Motor neuron (in vitro differentiated cells): ENCODE results near the gene FRMD5. TPM values are rescaled to one million over a fixed set of nuclear protein-coding genes. Genes with fewer than 3 reads are reported as not detected.

Experiments
- ATAC-seq, 8 experiments: fragments of 200-7000 bp; cut with Tn5 transposase; replicated peaks in 6 of 8; 2 replicates each; pipeline ENCODE4 v1.8.0; 2021; ENCODE audit warnings: mild to moderate bottlenecking in 8 of 8, moderate library complexity in 8 of 8
- H3K27ac ChIP-seq, 2 donors: fragments of 250-450 bp; sonication (Bioruptor Pico); 2 replicates each; pipeline ENCODE4 v1.9.0; 2021; ENCODE audit warnings: antibody characterized with exemption in 2 of 2, mild to moderate bottlenecking in 2 of 2, moderate library complexity in 1 of 2
- H3K4me1 ChIP-seq, 2 donors: fragments of 250-450 bp; sonication (Bioruptor Pico); replicated peaks in 1 of 2; 2 replicates each; pipeline ENCODE4 v1.6.1; 2021; ENCODE audit warnings: antibody characterized with exemption in 2 of 2, mild to moderate bottlenecking in 2 of 2, moderate library complexity in 1 of 2
- H3K4me3 ChIP-seq, 5 donors: fragments of 250-450 bp; sonication (Bioruptor Pico); 2 replicates each; pipeline ENCODE4 v1.9.0; 2021; ENCODE audit warnings: antibody characterized with exemption in 5 of 5, mild to moderate bottlenecking in 5 of 5, moderate library complexity in 4 of 5
- WGBS, 10 experiments: fragments of 450-650 bp; shearing (Covaris generic); methylation state at CpG; one replicate each; pipeline ENCODE4 v1.0.0; 2022; 5-methylcytosine and 5-hydroxymethylcytosine counted together
- in situ Hi-C, 9 experiments: fragments of 400-800 bp; cut with MboI; loops; one replicate each; pipeline ENCODE4 v1.15.0; 2021; ENCODE audit warnings: low sequenced_read_pairs in 9 of 9, low pct_unique_long_range_greater_than_20kb in 2 of 9; ENCODE audit not compliant: unreplicated experiment in 9 of 9
- total RNA-seq, 8 experiments: library from RNA; unstranded; fragments of 300-600 nt; gene quantifications; 2 replicates each; pipeline versions ENCODE4 v1.2.3 to v1.2.4, GENCODE V29; 2022

The FRMD5 gene
- total RNA-seq, 8 experiments from 2014 or later: 0.31 to 22.5 (median 16.1) TPM

DNA sequence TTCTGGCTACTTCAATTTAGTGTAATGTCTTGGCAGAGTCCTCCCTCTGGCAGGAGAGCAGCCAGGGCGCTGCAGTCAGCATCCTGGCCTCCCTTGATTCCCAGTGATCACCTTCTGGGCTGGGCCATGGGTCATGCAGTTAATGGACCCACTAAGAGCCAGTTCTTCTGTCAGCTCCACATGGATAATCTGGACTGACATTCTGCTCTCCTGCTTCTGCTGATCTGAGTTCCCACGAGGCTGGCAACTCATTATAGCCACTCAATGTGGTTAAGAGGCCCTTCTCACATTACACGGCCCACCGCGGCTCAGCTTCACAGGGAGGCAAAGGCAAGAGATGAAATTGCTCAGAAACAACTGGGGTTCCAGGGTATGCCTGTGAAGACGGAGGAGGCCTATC, 274.3 kb downstream of the FRMD5 start:
- no peak overlapping the region for H3K27ac ChIP-seq
- no peak for ATAC-seq
- no peaks in the 10 kb centered on the region for H3K4me1 ChIP-seq
- no peak overlapping the region for H3K4me3 ChIP-seq
- 33 to 100% (median 72%) methylated on average over 1 to 6 of the region's 6 CpGs; no CpG with 5 or more reads in 1 of the 10 experiments for WGBS, 10 experiments
- in situ Hi-C loops: loop anchor here in 8 of 9 experiments (25.0 kb wide), 2 partner anchors 141 to 291 kb away; no protein-coding TSS in a partner anchor

DNA sequence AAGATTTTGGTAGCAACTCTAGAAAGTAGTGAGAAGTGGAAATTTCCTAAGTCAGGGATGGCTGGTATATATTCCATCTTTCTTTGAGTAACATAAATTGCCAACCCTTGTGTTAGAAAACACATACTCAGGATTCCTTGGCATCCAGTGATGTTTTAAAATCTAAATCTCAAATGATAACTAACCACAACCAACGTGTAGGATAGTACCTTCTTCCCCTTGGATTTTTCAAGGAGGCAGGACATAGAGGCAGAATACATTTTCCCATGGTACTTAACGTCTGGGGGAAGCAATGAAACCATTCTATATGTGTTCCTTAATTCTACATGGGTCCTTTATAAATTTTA, 274.8 kb downstream of the FRMD5 start:
- no peaks in the 10 kb centered on the region for H3K4me1 ChIP-seq
- WGBS, 10 experiments: 17 to 83% (median 71%) methylated on average over 1 to 2 of the region's 2 CpGs; no CpG with 5 or more reads in 2 of the 10 experiments
- no peak for ATAC-seq
- in situ Hi-C loops: loop anchor here in 8 of 9 experiments (25.0 kb wide), 2 partner anchors 142 to 292 kb away; no protein-coding TSS in a partner anchor
- no peak overlapping the region for H3K4me3 ChIP-seq
- H3K27ac ChIP-seq: no peak overlapping the region

GRCh38 chr15:43919540-43920253, 275.4 kb downstream of the FRMD5 start:
- in situ Hi-C loops: loop anchor here in 8 of 9 experiments (25.0 kb wide), 2 partner anchors 143 to 293 kb away; no protein-coding TSS in a partner anchor
- no peaks in the 10 kb centered on the region for H3K4me1 ChIP-seq
- H3K27ac ChIP-seq: no peak overlapping the region
- 33 to 100% (median 77%) methylated on average over 1 to 5 of the region's 5 CpGs; no CpG with 5 or more reads in 1 of the 10 experiments for WGBS, 10 experiments
- H3K4me3 ChIP-seq: no peak overlapping the region
- ATAC-seq: peak in 3 of 8 experiments; percentile 43 to 85 (median 84)

GRCh38 chr15:43918717-43919116, 276.4 kb downstream of the FRMD5 start:
- no peak for ATAC-seq
- 71 to 100% (median 97%) methylated on average over 1 to 5 of the region's 6 CpGs; no CpG with 5 or more reads in 2 of the 10 experiments for WGBS, 10 experiments
- in situ Hi-C loops: loop anchor here in 8 of 9 experiments (25.0 kb wide), 2 partner anchors 144 to 294 kb away; no protein-coding TSS in a partner anchor
- H3K4me3 ChIP-seq: no peak overlapping the region
- no peaks in the 10 kb centered on the region for H3K4me1 ChIP-seq
- H3K27ac ChIP-seq: no peak overlapping the region

DNA sequence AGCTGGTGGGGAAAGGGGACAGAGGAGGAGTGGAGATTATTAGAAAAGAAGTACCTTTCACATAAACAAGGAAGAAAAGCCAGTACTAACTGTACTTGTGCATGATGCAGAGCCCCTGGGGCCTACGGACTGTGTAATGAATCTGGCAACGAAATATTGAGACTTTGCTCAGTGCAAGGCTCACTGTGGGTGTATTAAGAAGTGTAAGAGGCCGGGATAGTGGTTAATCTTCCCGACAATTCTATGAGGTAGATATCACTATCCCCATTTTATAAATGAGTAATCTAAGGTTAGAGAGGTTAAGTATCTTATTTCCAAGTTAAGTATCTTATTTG, 278.8 kb downstream of the FRMD5 start:
- Histone ChIP-seq H3K27ac (no peak overlapping the region), H3K4me1 (no peaks in the 10 kb centered on the region), H3K4me3 (no peak overlapping the region)
- WGBS, 10 experiments: 79 to 100% (median 100%) methylated on average over 1 to 4 of the region's 4 CpGs; no CpG with 5 or more reads in 2 of the 10 experiments
- in situ Hi-C loops: loop anchor here in 8 of 9 experiments (25.0 kb wide), 2 partner anchors 146 to 296 kb away; no protein-coding TSS in a partner anchor
- no peak for ATAC-seq

DNA sequence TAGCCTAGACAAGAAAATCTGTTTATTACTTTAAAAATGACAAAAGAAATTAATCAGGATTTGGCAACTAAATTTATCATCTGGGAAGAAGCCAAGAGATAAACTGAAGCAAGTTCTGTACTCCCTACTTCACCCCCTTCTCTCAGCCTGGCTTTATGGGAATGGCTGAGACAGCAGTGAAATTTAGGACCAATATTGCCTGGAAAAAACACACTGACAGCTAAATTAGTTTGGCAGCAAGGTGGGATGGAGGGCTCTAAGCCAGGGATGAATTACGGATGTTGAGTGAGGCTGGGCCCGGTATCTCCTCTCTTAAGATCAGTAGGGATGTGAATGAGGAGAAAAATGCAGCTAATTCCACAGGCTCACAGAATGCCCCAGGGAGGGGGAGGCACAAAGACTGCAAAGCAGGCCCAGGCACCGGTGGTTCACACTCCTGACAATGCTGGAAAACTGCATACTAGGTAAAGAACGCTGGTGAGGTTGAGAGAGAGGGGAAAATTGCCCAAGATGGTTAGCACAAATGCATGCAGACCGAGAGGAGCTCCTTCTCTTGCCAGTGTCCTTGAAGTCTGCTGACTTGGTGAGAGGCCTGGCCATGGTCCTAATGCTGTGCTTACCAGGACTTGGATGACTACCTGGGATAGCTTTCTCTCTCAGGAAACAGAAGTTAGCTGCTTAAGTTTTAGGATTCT, 279.3 kb downstream of the FRMD5 start:
- H3K4me1 ChIP-seq: no peaks in the 10 kb centered on the region
- in situ Hi-C loops: loop anchor here in 8 of 9 experiments (25.0 kb wide), 2 partner anchors 147 to 297 kb away; no protein-coding TSS in a partner anchor
- WGBS, 10 experiments: 20 to 82% (median 56%) methylated on average over 1 to 5 of the region's 5 CpGs; no CpG with 5 or more reads in 4 of the 10 experiments
- no peak overlapping the region for H3K27ac ChIP-seq
- H3K4me3 ChIP-seq: no peak overlapping the region
- ATAC-seq: no peak

DNA sequence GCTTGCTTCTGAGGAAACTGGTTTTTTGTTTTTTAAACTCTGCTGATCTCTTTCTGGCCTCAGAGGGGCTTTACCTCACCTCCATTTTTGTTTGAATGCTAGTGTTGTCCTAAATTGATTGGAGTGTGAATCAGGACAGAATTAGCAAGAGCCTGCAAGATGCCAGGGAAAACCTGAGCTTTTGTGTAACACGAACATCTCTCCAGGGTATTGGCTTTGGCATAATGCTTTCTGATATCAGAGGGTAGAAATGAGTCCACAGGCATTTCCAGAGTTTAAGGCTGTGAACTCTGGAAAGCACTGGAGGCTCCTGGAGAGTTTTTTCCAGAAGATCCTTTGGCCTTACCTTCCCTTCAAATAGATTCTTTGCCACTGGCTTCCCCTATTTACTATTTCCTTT, 281.1 kb downstream of the FRMD5 start:
- Histone ChIP-seq H3K27ac (no peak overlapping the region), H3K4me1 (no peaks in the 10 kb centered on the region), H3K4me3 (no peak overlapping the region)
- WGBS, 10 experiments: 71 to 100% (median 94%) methylated on average over 1 of the region's 1 CpG; no CpG with 5 or more reads in 4 of the 10 experiments
- ATAC-seq: no peak
- in situ Hi-C loops: loop anchor here in 8 of 9 experiments (25.0 kb wide), 2 partner anchors 148 to 298 kb away; no protein-coding TSS in a partner anchor

- WGBS, 10 experiments: 0 to 60% (median 20%) methylated on average over 1 of the region's 1 CpG; no CpG with 5 or more reads in 6 of the 10 experiments
- ATAC-seq: peak in 7 of 8 experiments; percentile 20 to 97 (median 57)
Measured at GRCh38 chr15:43913026-43913780, 281.9 kb downstream of the FRMD5 start.

GRCh38 chr15:43912208-43912607, 282.9 kb downstream of the FRMD5 start:
- in situ Hi-C loops: loop anchor here in 8 of 9 experiments (25.0 kb wide), 2 partner anchors 150 to 300 kb away; no protein-coding TSS in a partner anchor
- no peak overlapping the region for H3K27ac ChIP-seq
- no peak for ATAC-seq

More at GRCh38 chr15:43913026-43913780, 281.9 kb downstream of the FRMD5 start:
- Histone ChIP-seq H3K27ac (no peak overlapping the region), H3K4me3 (no peak overlapping the region), H3K4me1 (no peaks in the 10 kb centered on the region)
- in situ Hi-C loops: loop anchor here in 8 of 9 experiments (25.0 kb wide), 2 partner anchors 149 to 299 kb away; no protein-coding TSS in a partner anchor

DNA sequence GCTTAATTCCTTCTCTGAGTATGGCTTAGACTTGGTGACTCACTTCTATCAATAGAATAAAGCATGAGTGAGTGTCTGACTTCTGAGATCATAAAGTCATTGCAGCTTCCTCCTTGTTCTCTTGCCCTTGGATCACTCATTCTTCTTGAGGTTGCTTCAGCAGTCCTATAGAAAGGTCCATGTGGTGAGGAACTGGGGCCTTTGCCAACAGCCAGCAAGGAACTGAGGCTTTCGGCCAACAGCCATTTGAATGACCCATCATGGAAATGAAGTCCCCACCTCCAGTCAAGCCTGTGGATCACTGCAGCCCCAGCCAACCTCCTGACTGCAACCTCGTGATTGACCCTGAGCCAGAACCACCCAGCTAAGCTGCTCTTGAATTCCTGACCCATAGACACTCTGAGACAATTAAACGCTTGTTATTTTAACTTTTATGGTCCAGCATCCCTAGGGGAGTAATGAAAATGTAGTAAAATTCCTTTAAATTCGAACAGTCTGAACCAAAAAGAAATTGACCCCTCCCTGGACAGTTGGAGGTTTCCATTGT, 283.8 kb downstream of the FRMD5 start:
- no peak overlapping the region for H3K27ac ChIP-seq

More at GRCh38 chr15:43912208-43912607, 282.9 kb downstream of the FRMD5 start:
- Histone ChIP-seq H3K4me3 (no peak overlapping the region), H3K4me1 (no peaks in the 10 kb centered on the region)
- 33 to 100% (median 88%) methylated on average over 1 to 6 of the region's 6 CpGs; no CpG with 5 or more reads in 4 of the 10 experiments for WGBS, 10 experiments

GRCh38 chr15:43908516-43909050, 286.5 kb downstream of the FRMD5 start:
- Histone ChIP-seq H3K4me1 (peaks cover 0 to 4% of the 10 kb centered on the region in 2 donors), H3K4me3 (no peak overlapping the region), H3K27ac (no peak overlapping the region)
- in situ Hi-C loops: loop anchor here in 8 of 9 experiments (25.0 kb wide), 2 partner anchors 154 to 304 kb away; no protein-coding TSS in a partner anchor
- no peak for ATAC-seq
- WGBS, 10 experiments: 71 to 100% (median 86%) methylated on average over 1 to 2 of the region's 4 CpGs; no CpG with 5 or more reads in 3 of the 10 experiments

More for the DNA sequence above, 283.8 kb downstream of the FRMD5 start:
- ATAC-seq: peak in 2 of 8 experiments; percentile 94
- 0 to 94% (median 57%) methylated on average over 1 to 4 of the region's 4 CpGs; no CpG with 5 or more reads in 3 of the 10 experiments for WGBS, 10 experiments
- Histone ChIP-seq H3K4me1 (no peaks in the 10 kb centered on the region), H3K4me3 (no peak overlapping the region)
- in situ Hi-C loops: loop anchor here in 8 of 9 experiments (25.0 kb wide), 2 partner anchors 151 to 301 kb away; no protein-coding TSS in a partner anchor
